HUDEP-2 (cell line): ENCODE measurements around the gene PICK1.

Source experiments
- DNase-seq, 76 experiments: peaks; one replicate each; lab custom pipeline; 2025; ENCODE audit not compliant: unreplicated experiment in 76 of 76; lab: John Stamatoyannopoulos, UW

The PICK1 gene

DNA sequence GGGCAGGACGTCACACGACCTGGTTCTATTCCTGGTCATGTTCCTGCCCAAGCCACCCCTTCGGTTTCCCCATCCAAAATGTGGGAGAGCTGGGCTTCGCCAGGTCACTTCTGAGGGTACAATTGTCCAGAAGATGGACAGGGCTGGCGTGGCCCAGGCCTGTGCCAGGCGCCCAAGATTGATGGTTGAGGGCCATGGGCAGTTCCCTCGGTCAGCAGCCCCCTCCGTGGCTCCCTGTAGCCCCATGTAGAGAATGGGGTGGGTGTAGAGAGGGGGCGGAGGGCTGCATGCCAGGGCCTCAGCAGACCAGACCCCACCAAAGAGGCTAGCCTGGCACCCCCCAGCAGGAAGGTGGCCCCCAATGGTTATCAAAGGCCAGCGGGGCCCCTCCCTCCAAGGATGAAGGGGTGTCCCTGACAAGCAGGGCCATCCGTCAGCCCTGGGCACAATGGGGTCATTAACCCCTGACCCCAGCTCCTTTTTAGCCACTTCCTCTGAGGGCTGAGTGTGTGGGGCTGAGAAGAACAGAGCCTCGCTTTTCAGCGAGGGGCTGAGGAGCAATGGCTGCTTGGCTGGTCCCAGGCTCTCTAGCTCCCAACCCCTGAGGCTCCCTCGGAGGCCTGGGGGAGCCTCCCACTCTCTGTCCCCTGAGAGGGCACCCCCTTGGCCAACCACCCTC is 11.0 kb upstream of the PICK1 start:
- no peak for DNase-seq

- no peak for DNase-seq
Measured at GRCh38 chr22:38049812-38050619, 7.2 kb upstream of the PICK1 start.

- no peak for DNase-seq
Measured at GRCh38 chr22:38050720-38051119, 6.5 kb upstream of the PICK1 start.

DNA sequence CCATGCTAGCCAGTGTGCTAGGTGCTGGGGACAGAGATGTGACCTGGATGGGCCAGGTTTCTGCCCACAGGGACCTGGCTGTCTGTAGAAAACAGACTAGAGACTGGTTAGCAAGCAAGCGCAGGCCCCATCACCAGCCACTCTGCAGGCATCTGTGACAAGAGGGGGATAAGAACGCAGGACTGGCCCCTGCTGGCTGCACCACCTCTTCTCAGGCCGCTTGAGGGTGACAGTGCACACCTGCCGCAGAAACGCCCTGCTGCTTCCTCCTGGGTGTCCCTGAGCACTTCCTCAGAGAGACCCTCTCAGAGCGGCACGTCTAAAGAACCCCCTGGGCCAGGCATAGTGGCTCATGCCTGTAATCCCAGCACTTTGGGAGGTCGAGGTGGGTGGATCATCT is 5.9 kb upstream of the PICK1 start:
- no peak for DNase-seq

- peak in 66 of 76 experiments; percentile 7 to 75 (median 47) for DNase-seq
Measured at GRCh38 chr22:38051900-38052862, 5.0 kb upstream of the PICK1 start.

DNA sequence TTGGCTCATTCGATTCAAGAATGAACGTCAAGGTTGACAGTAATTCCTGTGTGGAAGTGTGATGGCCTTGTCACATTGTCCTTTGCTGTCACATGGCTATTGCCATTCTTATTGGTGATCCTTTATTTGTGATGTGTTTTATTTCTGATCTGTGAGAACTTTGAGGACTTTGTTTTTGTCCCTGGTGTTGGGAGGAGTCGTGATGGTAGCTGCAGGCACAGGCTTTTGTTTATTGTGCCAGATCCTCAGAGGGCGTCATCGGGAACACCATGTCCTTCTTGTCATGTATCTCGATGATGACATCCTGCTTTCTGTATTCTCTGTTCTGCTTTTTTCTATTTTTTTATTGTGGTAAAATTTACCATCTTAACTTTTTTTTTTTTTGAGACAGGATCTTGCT is 5.6 kb downstream of the PICK1 start:
- no peak for DNase-seq

- DNase-seq: no peak
Measured at GRCh38 chr22:38065539-38065938, 8.3 kb downstream of the PICK1 start.

DNA sequence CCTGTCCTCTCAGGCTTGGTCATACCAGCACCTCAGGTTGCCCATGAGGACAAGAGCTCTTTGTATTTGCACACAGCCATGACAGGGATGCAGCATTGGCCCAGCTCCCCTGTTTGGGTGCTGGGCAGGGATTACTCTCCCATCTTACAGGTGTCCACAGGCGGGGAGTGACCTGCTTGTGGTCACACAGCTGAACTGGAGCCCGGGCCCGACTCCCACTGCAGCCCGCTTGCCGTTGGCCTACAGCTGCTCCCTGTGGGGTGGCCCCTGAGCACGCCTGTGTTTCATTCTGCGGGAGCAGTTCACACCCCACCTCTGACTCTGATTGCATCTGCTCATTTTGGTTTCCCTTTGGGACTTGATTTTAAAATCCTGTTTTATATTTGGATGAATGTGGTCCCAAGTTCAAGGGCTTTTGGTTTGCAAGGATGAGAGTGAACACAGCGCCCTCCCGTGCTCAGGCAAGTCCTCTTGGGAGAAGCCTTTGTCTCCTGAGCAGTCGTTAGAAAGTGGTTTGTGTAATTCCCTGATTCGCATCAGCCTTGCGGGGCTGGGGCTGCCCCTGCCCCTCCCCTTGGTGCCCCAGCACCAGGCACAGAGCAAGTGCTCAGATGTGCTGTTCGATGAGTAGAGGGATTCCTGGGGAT is 9.3 kb downstream of the PICK1 start:
- no peak for DNase-seq

DNA sequence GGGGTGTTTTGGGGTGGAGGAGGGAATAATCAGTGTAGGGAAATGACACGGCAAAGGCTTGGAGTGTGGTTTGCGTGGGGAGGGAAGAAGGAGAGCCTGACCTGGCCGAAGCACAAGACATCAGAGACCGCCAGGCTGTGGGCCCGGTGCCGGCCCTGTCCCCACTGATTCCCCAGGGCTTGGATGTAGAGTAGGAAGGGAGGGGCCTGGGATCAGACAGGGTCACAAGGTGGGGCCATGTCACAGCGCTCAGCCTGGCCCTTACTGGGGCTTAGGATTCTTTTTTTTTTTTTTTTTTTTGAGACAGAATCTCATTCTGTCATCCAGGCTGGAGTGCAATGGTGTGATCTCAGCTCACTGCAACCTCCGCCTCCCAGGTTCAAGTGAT is 9.8 kb downstream of the PICK1 start:
- DNase-seq: no peak

DNA sequence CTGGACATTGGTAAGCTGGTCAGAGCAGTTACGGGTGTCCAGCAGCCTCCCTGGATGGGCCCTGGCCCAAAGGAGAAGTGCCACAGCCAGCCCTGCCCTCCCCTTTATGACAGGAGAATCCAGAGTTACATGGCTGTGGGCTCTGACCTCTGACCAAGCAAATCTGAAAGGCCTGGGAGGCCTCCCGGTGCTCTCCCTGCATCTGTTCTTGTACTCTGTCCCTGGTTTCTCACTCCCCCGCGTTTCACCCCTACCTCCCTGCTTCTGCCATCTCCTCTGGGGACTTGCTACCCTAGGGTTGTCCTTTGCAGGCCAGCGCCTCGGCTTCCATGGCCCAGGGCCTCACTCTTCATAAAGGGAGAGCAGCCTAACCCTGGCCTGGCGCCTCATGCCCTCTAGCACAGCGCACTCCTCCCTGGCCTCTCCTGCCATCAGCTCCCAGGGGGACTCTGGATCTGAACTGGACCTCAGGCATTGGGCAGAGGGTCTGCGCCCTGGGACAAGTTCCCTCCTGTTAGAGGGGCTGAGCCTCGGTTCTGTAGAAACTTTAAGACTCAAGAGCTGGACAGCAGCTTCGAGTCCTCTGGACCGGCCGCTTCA is 10.7 kb downstream of the PICK1 start:
- DNase-seq: no peak

GRCh38 chr22:38068641-38069371 is 11.6 kb downstream of the PICK1 start:
- DNase-seq: no peak

GRCh38 chr22:38069372-38070249 is 12.4 kb downstream of the PICK1 start:
- peak in 2 of 76 experiments; percentile 5 to 7 for DNase-seq

- DNase-seq: no peak
Measured at GRCh38 chr22:38070250-38070921, 13.2 kb downstream of the PICK1 start.

DNA sequence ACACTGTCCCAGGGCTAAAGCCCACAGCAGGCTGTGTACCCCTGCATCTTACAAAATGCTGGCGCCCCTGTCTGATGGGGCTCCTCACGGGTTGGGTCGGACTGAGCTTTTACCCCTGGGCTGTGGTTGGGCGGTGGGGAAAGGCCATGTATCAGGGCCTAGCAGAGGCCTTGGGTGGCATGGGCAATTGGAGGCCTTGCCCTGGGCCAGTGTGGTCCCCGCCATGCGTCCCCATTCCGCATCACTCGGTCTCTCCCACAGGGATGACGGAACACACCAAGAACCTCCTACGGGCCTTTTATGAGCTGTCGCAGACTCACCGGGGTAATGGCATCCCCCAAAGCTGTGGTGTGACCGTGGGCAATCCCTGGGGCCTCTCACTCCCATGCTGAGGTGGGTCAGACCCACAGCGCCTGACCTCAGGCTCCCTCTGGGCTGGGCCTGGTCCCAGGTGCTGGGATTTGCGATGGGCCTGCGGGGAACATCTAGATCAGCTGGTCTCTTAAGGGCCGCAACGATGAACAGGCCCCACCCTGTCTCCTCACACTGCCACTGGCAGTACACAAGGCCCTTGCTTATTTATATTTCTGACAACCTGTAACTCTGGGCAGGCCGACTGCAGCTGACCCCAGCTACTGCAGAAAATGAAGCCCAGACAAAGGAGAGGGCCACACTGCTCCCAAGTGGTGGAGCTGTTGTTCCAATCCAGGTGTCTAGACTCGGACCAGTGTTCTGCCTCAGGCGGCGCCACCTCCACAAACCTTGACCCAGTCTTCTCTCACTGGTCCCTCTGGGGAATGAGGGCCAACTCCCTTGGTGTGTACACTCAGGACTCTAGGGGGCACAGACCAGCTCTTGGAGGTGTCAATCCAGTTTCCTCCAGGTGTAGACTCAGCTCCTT is 14.5 kb downstream of the PICK1 start:
- no peak for DNase-seq

DNA sequence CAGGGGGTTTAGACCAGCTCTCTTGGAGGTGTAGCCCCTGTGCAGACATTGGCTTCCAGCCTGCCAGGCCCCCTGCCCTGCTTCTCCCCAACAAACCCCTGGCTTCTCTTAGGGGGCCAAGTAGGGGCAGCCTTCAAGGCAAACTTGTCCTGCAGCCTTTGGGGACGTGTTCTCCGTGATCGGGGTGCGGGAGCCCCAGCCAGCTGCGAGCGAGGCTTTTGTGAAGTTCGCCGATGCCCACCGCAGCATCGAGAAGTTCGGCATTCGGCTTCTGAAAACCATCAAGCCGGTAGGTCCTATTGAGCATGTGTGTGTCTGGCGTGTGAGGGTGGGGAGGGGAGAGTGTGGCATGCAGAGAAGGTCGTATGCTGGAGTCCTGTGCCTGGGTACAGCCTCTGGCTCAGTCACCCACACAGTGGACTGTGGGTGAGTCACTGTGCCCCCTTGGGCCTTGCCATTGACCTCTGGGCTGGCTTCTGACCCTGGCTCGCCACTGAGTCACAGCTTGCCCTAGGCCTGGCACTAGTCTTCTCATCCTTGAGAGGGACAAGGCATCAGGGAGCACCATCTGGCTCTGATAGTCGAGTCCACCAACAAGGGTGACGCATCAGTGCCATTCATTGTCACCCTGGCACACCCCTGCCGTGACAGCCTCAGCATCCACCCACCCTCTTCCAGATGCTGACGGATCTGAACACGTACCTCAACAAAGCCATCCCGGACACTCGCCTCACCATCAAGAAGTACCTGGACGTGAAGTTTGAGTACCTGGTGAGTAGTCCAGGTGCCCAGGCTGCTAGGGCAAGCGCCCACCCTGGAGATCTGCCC is 15.3 kb downstream of the PICK1 start:
- no peak for DNase-seq
